Measurements from ENCODE around the gene OR11L1. TPM values are rescaled to one million over a fixed set of nuclear protein-coding genes. Genes with fewer than 3 reads are reported as not detected.

OR11L1 gene
- polyA plus RNA-seq, 2 of the 4 experiments (the other 2 are of a cell fraction) = not detected

DNA sequence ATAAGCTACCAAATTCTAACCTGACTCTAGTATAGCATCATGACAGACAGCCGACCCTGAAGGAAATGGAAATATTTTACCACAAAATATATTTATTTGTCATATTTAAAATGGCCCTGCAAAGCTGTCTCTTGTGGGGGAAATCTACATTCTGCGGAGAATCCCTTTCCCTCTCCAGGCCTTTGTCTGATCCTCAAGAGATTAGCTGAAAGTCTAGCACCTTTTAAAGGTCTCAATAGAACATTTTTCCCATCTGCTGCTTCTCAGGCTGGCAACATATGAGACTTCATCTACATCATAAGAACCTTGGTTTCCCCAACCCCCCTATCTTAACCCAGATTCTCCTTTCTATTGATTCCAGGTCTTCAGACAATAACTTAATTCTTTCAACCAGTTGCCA, 1.7 kb upstream of the OR11L1 start:
- Histone ChIP-seq H3K4me1 (no peaks in the 10 kb centered on the region), H3K9me3 (no peaks in the 10 kb centered on the region), H3K4me3 (no peak overlapping the region), H3K27ac (no peak overlapping the region), H3K4me2 (no peak overlapping the region)
- ATAC-seq (no peak), FAIRE-seq (no peak), DNase-seq (ENCODE audit: low read depth in 1 of 2, low spot score in 1 of 2) (no peak)
- POLR2A ChIA-PET = no interaction called here
- 43% methylated on average over 2 of the region's 2 CpGs for WGBS (ENCODE audit: missing lambda C conversion rate)
- TF ChIP-seq SREBF2 (IDR thresholded peaks at IDR 0.05) (no peak), GATA3 (IDR thresholded peaks at IDR 0.05; ENCODE audit: borderline replicate concordance) (no peak)
- CTCF ChIA-PET = no interaction called here

DNA sequence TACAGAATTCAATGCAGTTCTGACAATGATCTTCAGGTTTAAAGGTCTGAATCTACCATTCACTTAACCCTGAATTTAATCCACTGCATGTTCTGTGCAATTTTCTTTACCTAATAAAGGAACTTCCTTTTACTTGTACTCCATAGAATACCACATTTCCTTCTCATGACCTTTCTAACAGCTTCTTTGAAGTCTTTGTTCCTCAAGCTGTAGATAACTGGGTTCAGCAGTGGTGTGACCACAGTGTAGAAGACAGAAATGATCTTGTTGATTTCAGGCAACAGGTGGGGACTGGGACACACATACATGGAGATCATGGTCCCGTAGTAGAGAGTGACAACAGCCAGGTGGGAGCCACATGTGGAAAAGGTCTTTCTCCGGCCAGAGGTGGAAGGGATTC, 878 bp downstream of the OR11L1 start:
- Histone ChIP-seq H3K4me3 (no peak overlapping the region), H3K4me1 (no peaks in the 10 kb centered on the region), H3K27ac (no peak overlapping the region), H3K4me2 (no peak overlapping the region), H3K9me3 (no peaks in the 10 kb centered on the region)
- 11% methylated on average over 2 of the region's 2 CpGs for WGBS (ENCODE audit: missing lambda C conversion rate)
- ChIA-PET POLR2A (no interaction called here), CTCF (no interaction called here)
- TF ChIP-seq HOXB5 (CRISPR knock-in tag; IDR thresholded peaks at IDR 0.05) (no peak), SMC3 (IDR thresholded peaks at IDR 0.05) (no peak), NR3C1 (IDR thresholded peaks at IDR 0.05) (no peak), MAZ (IDR thresholded peaks at IDR 0.05; ENCODE audit: borderline replicate concordance, low read depth, low read length) (no peak), POLR2A (IDR thresholded peaks at IDR 0.05; ENCODE audit: low read length) (no peak), FOSL2 (IDR thresholded peaks at IDR 0.05) (no peak), FOSL2 (CRISPR knock-in tag; IDR thresholded peaks at IDR 0.05) (no peak), FOSB (CRISPR knock-in tag; IDR thresholded peaks at IDR 0.05) (no peak)
- TF ChIP-seq, protein P1, sequence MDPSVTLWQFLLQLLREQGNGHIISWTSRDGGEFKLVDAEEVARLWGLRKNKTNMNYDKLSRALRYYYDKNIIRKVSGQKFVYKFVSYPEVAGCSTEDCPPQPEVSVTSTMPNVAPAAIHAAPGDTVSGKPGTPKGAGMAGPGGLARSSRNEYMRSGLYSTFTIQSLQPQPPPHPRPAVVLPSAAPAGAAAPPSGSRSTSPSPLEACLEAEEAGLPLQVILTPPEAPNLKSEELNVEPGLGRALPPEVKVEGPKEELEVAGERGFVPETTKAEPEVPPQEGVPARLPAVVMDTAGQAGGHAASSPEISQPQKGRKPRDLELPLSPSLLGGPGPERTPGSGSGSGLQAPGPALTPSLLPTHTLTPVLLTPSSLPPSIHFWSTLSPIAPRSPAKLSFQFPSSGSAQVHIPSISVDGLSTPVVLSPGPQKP (IDR thresholded peaks at IDR 0.05; ENCODE audit: low read depth, low read length) = no peak
- TF ChIP-seq, protein P2, sequence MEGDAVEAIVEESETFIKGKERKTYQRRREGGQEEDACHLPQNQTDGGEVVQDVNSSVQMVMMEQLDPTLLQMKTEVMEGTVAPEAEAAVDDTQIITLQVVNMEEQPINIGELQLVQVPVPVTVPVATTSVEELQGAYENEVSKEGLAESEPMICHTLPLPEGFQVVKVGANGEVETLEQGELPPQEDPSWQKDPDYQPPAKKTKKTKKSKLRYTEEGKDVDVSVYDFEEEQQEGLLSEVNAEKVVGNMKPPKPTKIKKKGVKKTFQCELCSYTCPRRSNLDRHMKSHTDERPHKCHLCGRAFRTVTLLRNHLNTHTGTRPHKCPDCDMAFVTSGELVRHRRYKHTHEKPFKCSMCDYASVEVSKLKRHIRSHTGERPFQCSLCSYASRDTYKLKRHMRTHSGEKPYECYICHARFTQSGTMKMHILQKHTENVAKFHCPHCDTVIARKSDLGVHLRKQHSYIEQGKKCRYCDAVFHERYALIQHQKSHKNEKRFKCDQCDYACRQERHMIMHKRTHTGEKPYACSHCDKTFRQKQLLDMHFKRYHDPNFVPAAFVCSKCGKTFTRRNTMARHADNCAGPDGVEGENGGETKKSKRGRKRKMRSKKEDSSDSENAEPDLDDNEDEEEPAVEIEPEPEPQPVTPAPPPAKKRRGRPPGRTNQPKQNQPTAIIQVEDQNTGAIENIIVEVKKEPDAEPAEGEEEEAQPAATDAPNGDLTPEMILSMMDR (IDR thresholded peaks at IDR 0.05) = no peak
- TF ChIP-seq, protein P3, sequence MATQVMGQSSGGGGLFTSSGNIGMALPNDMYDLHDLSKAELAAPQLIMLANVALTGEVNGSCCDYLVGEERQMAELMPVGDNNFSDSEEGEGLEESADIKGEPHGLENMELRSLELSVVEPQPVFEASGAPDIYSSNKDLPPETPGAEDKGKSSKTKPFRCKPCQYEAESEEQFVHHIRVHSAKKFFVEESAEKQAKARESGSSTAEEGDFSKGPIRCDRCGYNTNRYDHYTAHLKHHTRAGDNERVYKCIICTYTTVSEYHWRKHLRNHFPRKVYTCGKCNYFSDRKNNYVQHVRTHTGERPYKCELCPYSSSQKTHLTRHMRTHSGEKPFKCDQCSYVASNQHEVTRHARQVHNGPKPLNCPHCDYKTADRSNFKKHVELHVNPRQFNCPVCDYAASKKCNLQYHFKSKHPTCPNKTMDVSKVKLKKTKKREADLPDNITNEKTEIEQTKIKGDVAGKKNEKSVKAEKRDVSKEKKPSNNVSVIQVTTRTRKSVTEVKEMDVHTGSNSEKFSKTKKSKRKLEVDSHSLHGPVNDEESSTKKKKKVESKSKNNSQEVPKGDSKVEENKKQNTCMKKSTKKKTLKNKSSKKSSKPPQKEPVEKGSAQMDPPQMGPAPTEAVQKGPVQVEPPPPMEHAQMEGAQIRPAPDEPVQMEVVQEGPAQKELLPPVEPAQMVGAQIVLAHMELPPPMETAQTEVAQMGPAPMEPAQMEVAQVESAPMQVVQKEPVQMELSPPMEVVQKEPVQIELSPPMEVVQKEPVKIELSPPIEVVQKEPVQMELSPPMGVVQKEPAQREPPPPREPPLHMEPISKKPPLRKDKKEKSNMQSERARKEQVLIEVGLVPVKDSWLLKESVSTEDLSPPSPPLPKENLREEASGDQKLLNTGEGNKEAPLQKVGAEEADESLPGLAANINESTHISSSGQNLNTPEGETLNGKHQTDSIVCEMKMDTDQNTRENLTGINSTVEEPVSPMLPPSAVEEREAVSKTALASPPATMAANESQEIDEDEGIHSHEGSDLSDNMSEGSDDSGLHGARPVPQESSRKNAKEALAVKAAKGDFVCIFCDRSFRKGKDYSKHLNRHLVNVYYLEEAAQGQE (IDR thresholded peaks at IDR 0.05) = no peak
- TF ChIP-seq, protein P4, sequence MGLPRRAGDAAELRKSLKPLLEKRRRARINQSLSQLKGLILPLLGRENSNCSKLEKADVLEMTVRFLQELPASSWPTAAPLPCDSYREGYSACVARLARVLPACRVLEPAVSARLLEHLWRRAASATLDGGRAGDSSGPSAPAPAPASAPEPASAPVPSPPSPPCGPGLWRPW (IDR thresholded peaks at IDR 0.05) = no peak
- ATAC-seq (no peak), DNase-seq (ENCODE audit: low read depth in 1 of 2, low spot score in 1 of 2) (no peak), FAIRE-seq (no peak)

DNA sequence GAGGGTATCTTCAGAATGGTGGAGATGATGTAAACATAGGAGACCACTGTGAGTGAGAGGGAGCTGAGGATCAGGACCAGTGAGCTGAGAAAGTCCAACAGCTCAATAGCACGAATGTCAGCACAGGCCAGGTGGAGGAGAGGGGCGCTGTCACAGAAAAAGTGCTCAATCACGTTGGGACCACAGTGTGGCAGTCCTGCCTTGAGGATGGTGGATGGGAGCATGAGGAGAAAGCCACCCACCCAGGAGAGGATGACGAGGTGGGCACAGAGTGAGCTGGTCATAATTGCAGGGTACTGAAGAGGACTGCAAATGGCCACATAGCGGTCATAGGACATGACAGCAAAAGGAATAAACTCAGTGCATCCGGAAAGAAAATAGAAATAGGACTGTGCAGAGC, 8.1 kb downstream of the OR11L1 start:
- Histone ChIP-seq H3K27ac (no peak overlapping the region), H3K9me3 (no peaks in the 10 kb centered on the region), H3K4me1 (no peaks in the 10 kb centered on the region), H3K4me2 (no peak overlapping the region), H3K4me3 (no peak overlapping the region)
- ATAC-seq (no peak), FAIRE-seq (no peak), DNase-seq (ENCODE audit: low read depth in 1 of 2, low spot score in 1 of 2) (no peak)
- WGBS (ENCODE audit: missing lambda C conversion rate) = 3% methylated on average over 6 of the region's 6 CpGs
- ChIA-PET CTCF (no interaction called here), POLR2A (no interaction called here)
- TF ChIP-seq POLR2A (IDR thresholded peaks at IDR 0.05; ENCODE audit: low read length) (no peak), MYC (IDR thresholded peaks at IDR 0.05; ENCODE audit: borderline replicate concordance, low read length) (no peak), BHLHE40 (IDR thresholded peaks at IDR 0.05; ENCODE audit: low read depth, low read length) (no peak), CHD4 (IDR thresholded peaks at IDR 0.05; ENCODE audit: borderline replicate concordance) (no peak), FOSL2 (IDR thresholded peaks at IDR 0.05) (no peak), FOSL2 (CRISPR knock-in tag; IDR thresholded peaks at IDR 0.05) (no peak), GATA3 (IDR thresholded peaks at IDR 0.05; ENCODE audit: borderline replicate concordance) (no peak), MAFK (IDR thresholded peaks at IDR 0.05; ENCODE audit: partially characterized antibody) (no peak), FOXS1 (CRISPR knock-in tag; IDR thresholded peaks at IDR 0.05) (no peak), FOSB (CRISPR knock-in tag; IDR thresholded peaks at IDR 0.05) (no peak), HOXA7 (CRISPR knock-in tag; IDR thresholded peaks at IDR 0.05) (no peak), HOXB13 (CRISPR knock-in tag; IDR thresholded peaks at IDR 0.05; ENCODE audit: low read depth) (no peak), HDAC2 (IDR thresholded peaks at IDR 0.05) (no peak)
- TF ChIP-seq, protein P1 (IDR thresholded peaks at IDR 0.05; ENCODE audit: low read depth, low read length) = no peak
- TF ChIP-seq, protein P5, sequence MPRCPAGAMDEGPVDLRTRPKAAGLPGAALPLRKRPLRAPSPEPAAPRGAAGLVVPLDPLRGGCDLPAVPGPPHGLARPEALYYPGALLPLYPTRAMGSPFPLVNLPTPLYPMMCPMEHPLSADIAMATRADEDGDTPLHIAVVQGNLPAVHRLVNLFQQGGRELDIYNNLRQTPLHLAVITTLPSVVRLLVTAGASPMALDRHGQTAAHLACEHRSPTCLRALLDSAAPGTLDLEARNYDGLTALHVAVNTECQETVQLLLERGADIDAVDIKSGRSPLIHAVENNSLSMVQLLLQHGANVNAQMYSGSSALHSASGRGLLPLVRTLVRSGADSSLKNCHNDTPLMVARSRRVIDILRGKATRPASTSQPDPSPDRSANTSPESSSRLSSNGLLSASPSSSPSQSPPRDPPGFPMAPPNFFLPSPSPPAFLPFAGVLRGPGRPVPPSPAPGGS (IDR thresholded peaks at IDR 0.05) = no peak
- TF ChIP-seq, protein P6, sequence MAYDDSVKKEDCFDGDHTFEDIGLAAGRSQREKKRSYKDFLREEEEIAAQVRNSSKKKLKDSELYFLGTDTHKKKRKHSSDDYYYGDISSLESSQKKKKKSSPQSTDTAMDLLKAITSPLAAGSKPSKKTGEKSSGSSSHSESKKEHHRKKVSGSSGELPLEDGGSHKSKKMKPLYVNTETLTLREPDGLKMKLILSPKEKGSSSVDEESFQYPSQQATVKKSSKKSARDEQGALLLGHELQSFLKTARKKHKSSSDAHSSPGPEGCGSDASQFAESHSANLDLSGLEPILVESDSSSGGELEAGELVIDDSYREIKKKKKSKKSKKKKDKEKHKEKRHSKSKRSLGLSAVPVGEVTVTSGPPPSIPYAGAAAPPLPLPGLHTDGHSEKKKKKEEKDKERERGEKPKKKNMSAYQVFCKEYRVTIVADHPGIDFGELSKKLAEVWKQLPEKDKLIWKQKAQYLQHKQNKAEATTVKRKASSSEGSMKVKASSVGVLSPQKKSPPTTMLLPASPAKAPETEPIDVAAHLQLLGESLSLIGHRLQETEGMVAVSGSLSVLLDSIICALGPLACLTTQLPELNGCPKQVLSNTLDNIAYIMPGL (CRISPR knock-in tag; IDR thresholded peaks at IDR 0.05; ENCODE audit: borderline replicate concordance) = no peak
